Endodermal cell (in vitro differentiated cells): Measurements from ENCODE around the gene TTYH2. TPM values are rescaled to one million over a fixed set of nuclear protein-coding genes. Genes with fewer than 3 reads are reported as not detected.

Experiments used
- DNase-seq: peaks from one replicate; pipeline ENCODE4 v3.0.0-alpha.2; 2017
- H3K27ac ChIP-seq: 2 replicates; pipeline ENCODE4 v1.5.1; 2013; ENCODE audit warnings: mild to moderate bottlenecking, low read depth, low read length, moderate library complexity
- H3K27me3 ChIP-seq: 2 replicates; pipeline ENCODE4 v1.6.1; 2013; ENCODE audit warnings: mild to moderate bottlenecking, low read length, moderate library complexity; ENCODE audit not compliant: insufficient read depth, control insufficient read depth, poor library complexity, severe bottlenecking
- H3K36me3 ChIP-seq: 2 replicates; pipeline ENCODE4 v1.7.0; 2013; ENCODE audit warnings: mild to moderate bottlenecking, low read length, moderate library complexity; ENCODE audit not compliant: control insufficient read depth, insufficient read depth
- H3K4me1 ChIP-seq: one replicate; pipeline ENCODE4 v1.7.0; 2013; ENCODE audit warnings: low read length; ENCODE audit not compliant: control insufficient read depth, insufficient read depth
- H3K4me3 ChIP-seq: 2 replicates; pipeline ENCODE4 v1.5.1; 2013; ENCODE audit warnings: mild to moderate bottlenecking, low read length, moderate library complexity
- H3K9ac ChIP-seq: 2 replicates; pipeline ENCODE4 v1.6.1; 2013; ENCODE audit warnings: mild to moderate bottlenecking, low read length, moderate library complexity; ENCODE audit not compliant: poor library complexity, severe bottlenecking; ENCODE audit errors: extremely low read depth
- H3K9me3 ChIP-seq: 2 replicates; pipeline ENCODE4 v1.6.1; 2013; ENCODE audit warnings: mild to moderate bottlenecking, low read length, moderate library complexity; ENCODE audit not compliant: control insufficient read depth
- H3K27ac Mint-ChIP-seq: 2 replicates; pipeline ENCODE4 v1.8.0; 2020; ENCODE audit warnings: mixed read lengths
- H3K27me3 Mint-ChIP-seq: 2 replicates; pipeline ENCODE4 v1.8.0; 2021; ENCODE audit warnings: mild to moderate bottlenecking, mixed read lengths; ENCODE audit not compliant: insufficient read depth
- H3K36me3 Mint-ChIP-seq: 2 replicates; pipeline ENCODE4 v1.8.0; 2020; ENCODE audit warnings: low read depth, mixed read lengths
- H3K4me1 Mint-ChIP-seq: 2 replicates; pipeline ENCODE4 v1.8.0; 2020; ENCODE audit warnings: mixed read lengths
- H3K4me3 Mint-ChIP-seq: 2 replicates; pipeline ENCODE4 v1.8.0; 2020; ENCODE audit warnings: mild to moderate bottlenecking, moderate library complexity, mixed read lengths
- H3K9me3 Mint-ChIP-seq: 2 replicates; pipeline ENCODE4 v1.8.0; 2020; ENCODE audit warnings: mild to moderate bottlenecking, mixed read lengths
- CTCF ChIP-seq: fragments of 200-600 bp; sonication (generic); conservative IDR thresholded peaks from 2 replicates; pipeline ENCODE4 v1.5.0; 2021; ENCODE audit warnings: antibody characterized with exemption, mild to moderate bottlenecking
- WGBS, 2 experiments: methylation state at CpG; one replicate each; pipeline versions ENCODE4 v1.1.5 to v1.1.7; 2013; ENCODE audit warnings: missing lambda C conversion rate in 2 of 2, mixed read lengths in 1 of 2; ENCODE audit not compliant: insufficient coverage in 1 of 2, insufficient read length in 1 of 2; 5-methylcytosine and 5-hydroxymethylcytosine counted together
- total RNA-seq, 2 donors: library from RNA; stranded (reverse); fragmentation: NEBNext Ultra II Directional in 1 of 2; extraction: Animal tissue kit (Norgen Biotek cat#: 25700) in 1 of 2; gene quantifications; 2 replicates in 1 of 2; 3 replicates in 1 of 2; pipeline ENCODE4 v1.2.1, GENCODE V29; 2021

TTYH2 gene
- total RNA-seq, 2 donors from 2014 or later = 1.2 to 1.6 TPM

- Mint-ChIP-seq H3K4me1 (peaks cover 16% of the 10 kb centered on the region), H3K27ac (no peak overlapping the region), H3K4me3 (no peak overlapping the region), H3K36me3 (no peaks in the 10 kb centered on the region), H3K27me3 (no peaks in the 10 kb centered on the region), H3K9me3 (no peaks in the 10 kb centered on the region)
- Histone ChIP-seq H3K27ac (no peak overlapping the region), H3K9me3 (no peaks in the 10 kb centered on the region), H3K9ac (no peak overlapping the region), H3K4me1 (peaks cover 4% of the 10 kb centered on the region), H3K36me3 (no peaks in the 10 kb centered on the region), H3K4me3 (no peak overlapping the region), H3K27me3 (no peaks in the 10 kb centered on the region)
- WGBS, 2 experiments = 80 to 86% methylated on average over 5 to 8 of the region's 8 CpGs
- DNase-seq = no peak
- no peak for TF ChIP-seq CTCF
Observed at GRCh38 chr17:74233937-74234336, 20.6 kb downstream of the TTYH2 start.

- no peaks in the 10 kb centered on the region for H3K27me3 Mint-ChIP-seq
- no peak overlapping the region for H3K4me3 Mint-ChIP-seq
- no peak overlapping the region for H3K27ac ChIP-seq
- H3K9me3 Mint-ChIP-seq = no peaks in the 10 kb centered on the region
- H3K4me1 ChIP-seq = peaks cover 4% of the 10 kb centered on the region
- no peak for DNase-seq
- H3K27me3 ChIP-seq = no peaks in the 10 kb centered on the region
- TF ChIP-seq CTCF = no peak
- 100% methylated on average over 1 of the region's 1 CpG; no CpG with 5 or more reads in 1 of the 2 experiments for WGBS, 2 experiments
- no peak overlapping the region for H3K27ac Mint-ChIP-seq
- H3K4me1 Mint-ChIP-seq = peaks cover 16% of the 10 kb centered on the region
- H3K9ac ChIP-seq = no peak overlapping the region
- no peaks in the 10 kb centered on the region for H3K36me3 Mint-ChIP-seq
- H3K9me3 ChIP-seq = no peaks in the 10 kb centered on the region
- no peak overlapping the region for H3K4me3 ChIP-seq
- no peaks in the 10 kb centered on the region for H3K36me3 ChIP-seq
Observed at GRCh38 chr17:74234486-74234885, 21.1 kb downstream of the TTYH2 start.

- Histone ChIP-seq H3K27me3 (no peaks in the 10 kb centered on the region), H3K4me1 (peaks cover 4% of the 10 kb centered on the region), H3K27ac (no peak overlapping the region), H3K4me3 (no peak overlapping the region), H3K36me3 (no peaks in the 10 kb centered on the region), H3K9me3 (no peaks in the 10 kb centered on the region), H3K9ac (no peak overlapping the region)
- H3K9me3 Mint-ChIP-seq = no peaks in the 10 kb centered on the region
- no peaks in the 10 kb centered on the region for H3K27me3 Mint-ChIP-seq
- no peak overlapping the region for H3K4me3 Mint-ChIP-seq
- TF ChIP-seq CTCF = no peak
- H3K27ac Mint-ChIP-seq = no peak overlapping the region
- WGBS, 2 experiments = 90 to 93% methylated on average over 15 to 19 of the region's 19 CpGs
- H3K4me1 Mint-ChIP-seq = peaks cover 16% of the 10 kb centered on the region
- H3K36me3 Mint-ChIP-seq = no peaks in the 10 kb centered on the region
- no peak for DNase-seq
Observed at GRCh38 chr17:74235040-74235581, 21.7 kb downstream of the TTYH2 start.
